ENCODE measurements around the gene POLR1H. TPM values are rescaled to one million over a fixed set of nuclear protein-coding genes. Genes with fewer than 3 reads are reported as not detected.

The POLR1H gene
- polyA plus RNA-seq, 1 donor from 2014 or later, result 51.4 TPM

DNA sequence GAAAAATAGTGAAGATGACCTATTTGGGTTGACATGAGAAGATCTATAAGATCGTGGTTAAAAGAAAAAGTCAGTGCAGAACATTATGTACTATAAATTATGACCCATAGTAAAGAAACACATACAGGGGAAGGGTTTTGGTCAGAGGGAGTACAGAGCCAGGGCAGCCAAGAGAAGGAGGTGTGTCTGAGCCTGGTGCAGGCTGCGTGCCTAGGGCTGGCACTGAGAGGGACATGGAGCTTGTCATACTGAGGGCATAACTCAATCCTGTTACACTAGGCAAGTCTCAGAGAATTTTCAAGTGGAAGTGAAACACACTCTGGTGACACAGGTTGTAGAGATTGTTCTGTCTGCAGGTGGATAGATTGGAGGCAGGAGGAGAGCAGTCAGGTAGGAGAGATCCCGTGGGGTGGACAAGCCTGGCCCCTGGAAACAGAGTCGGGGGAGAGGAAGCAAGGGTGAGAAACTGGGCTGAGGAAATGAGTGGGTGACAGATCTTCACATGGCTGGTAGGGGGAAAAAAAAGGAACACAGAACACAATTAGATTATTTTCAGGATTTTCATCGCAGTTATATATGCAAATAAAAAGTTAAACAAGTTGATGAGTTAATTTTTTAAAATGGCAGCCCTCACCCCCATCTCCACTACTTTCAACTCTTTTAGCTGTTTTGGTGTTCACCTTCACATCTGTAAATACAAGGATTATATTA lies 33.0 kb downstream of the POLR1H start:
- no peaks in the 10 kb centered on the region for H3K9me3 ChIP-seq (ENCODE audit: low read length)
- peaks cover 32% of the 10 kb centered on the region for H3K27me3 ChIP-seq (ENCODE audit: insufficient read depth, low read depth, low read length)
- no peaks in the 10 kb centered on the region for H3F3A ChIP-seq (ENCODE audit: insufficient read depth, low read length, poor library complexity, severe bottlenecking)
- no peak overlapping the region for H3K4me3 ChIP-seq (ENCODE audit: low read length)
- H2AFZ ChIP-seq (ENCODE audit: low read depth, low read length), result no peak overlapping the region
- H3K79me2 ChIP-seq (replicated peaks; ENCODE audit: insufficient read depth, low read length), result no peaks in the 10 kb centered on the region
- H3K4me2 ChIP-seq (ENCODE audit: low read length), result no peak overlapping the region
- no peak overlapping the region for H3K9ac ChIP-seq (ENCODE audit: low read length)
- no peak for TF ChIP-seq POLR2AphosphoS5 (IDR thresholded peaks at IDR 0.05)
- TF ChIP-seq, protein P1, sequence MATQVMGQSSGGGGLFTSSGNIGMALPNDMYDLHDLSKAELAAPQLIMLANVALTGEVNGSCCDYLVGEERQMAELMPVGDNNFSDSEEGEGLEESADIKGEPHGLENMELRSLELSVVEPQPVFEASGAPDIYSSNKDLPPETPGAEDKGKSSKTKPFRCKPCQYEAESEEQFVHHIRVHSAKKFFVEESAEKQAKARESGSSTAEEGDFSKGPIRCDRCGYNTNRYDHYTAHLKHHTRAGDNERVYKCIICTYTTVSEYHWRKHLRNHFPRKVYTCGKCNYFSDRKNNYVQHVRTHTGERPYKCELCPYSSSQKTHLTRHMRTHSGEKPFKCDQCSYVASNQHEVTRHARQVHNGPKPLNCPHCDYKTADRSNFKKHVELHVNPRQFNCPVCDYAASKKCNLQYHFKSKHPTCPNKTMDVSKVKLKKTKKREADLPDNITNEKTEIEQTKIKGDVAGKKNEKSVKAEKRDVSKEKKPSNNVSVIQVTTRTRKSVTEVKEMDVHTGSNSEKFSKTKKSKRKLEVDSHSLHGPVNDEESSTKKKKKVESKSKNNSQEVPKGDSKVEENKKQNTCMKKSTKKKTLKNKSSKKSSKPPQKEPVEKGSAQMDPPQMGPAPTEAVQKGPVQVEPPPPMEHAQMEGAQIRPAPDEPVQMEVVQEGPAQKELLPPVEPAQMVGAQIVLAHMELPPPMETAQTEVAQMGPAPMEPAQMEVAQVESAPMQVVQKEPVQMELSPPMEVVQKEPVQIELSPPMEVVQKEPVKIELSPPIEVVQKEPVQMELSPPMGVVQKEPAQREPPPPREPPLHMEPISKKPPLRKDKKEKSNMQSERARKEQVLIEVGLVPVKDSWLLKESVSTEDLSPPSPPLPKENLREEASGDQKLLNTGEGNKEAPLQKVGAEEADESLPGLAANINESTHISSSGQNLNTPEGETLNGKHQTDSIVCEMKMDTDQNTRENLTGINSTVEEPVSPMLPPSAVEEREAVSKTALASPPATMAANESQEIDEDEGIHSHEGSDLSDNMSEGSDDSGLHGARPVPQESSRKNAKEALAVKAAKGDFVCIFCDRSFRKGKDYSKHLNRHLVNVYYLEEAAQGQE (IDR thresholded peaks at IDR 0.05; ENCODE audit: borderline replicate concordance), result no peak
- no peak for TF ChIP-seq TAF1 (IDR thresholded peaks at IDR 0.05; ENCODE audit: low read depth)
- TF ChIP-seq, protein P2, sequence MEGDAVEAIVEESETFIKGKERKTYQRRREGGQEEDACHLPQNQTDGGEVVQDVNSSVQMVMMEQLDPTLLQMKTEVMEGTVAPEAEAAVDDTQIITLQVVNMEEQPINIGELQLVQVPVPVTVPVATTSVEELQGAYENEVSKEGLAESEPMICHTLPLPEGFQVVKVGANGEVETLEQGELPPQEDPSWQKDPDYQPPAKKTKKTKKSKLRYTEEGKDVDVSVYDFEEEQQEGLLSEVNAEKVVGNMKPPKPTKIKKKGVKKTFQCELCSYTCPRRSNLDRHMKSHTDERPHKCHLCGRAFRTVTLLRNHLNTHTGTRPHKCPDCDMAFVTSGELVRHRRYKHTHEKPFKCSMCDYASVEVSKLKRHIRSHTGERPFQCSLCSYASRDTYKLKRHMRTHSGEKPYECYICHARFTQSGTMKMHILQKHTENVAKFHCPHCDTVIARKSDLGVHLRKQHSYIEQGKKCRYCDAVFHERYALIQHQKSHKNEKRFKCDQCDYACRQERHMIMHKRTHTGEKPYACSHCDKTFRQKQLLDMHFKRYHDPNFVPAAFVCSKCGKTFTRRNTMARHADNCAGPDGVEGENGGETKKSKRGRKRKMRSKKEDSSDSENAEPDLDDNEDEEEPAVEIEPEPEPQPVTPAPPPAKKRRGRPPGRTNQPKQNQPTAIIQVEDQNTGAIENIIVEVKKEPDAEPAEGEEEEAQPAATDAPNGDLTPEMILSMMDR (IDR thresholded peaks at IDR 0.05; ENCODE audit: poor library complexity, severe bottlenecking), result no peak
- no peak for TF ChIP-seq RAD21 (conservative IDR thresholded peaks at IDR 0.05)
- no peak for TF ChIP-seq EP300 (conservative IDR thresholded peaks at IDR 0.05; ENCODE audit: poor library complexity, severe bottlenecking)
- TF ChIP-seq SMC3 (conservative IDR thresholded peaks at IDR 0.05; ENCODE audit: poor library complexity), result no peak
- no peak for TF ChIP-seq MXI1 (conservative IDR thresholded peaks at IDR 0.05; ENCODE audit: poor library complexity, severe bottlenecking)
- no peak for TF ChIP-seq EZH2 (IDR thresholded peaks at IDR 0.05; ENCODE audit: borderline replicate concordance, insufficient read depth, low read length, poor library complexity, severe bottlenecking)
- H3K9me2 ChIP-seq (ENCODE audit: insufficient read depth, low read length), result no peaks in the 10 kb centered on the region
- H3K36me3 ChIP-seq (ENCODE audit: insufficient read depth, low read length), result no peaks in the 10 kb centered on the region
- no peak overlapping the region for H3K27ac ChIP-seq (ENCODE audit: low read length)
- no peaks in the 10 kb centered on the region for H4K20me1 ChIP-seq (ENCODE audit: insufficient read depth)

DNA sequence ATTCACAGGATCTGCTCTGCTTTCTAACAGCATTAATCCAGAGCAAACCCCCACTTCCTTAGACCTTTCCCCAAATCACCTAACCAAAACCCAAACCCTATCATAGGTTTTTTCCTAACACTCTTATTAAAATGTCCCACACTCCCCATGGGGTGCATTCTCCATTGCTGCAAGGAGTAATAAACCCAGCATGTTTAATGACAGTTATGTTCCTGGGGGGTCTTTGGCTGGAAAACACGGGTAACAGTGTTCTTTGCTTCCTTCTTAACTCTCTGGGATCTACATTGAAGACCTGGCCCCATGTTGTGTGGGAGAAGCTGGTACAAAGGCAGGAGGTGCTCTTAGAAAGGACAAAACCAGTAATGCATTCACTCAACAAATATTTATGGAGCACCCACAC lies 35.8 kb downstream of the POLR1H start:
- no peak overlapping the region for H3K9ac ChIP-seq (ENCODE audit: low read length)
- H3K79me2 ChIP-seq (replicated peaks; ENCODE audit: insufficient read depth, low read length), result no peaks in the 10 kb centered on the region
- no peak overlapping the region for H3K4me3 ChIP-seq (ENCODE audit: low read length)
- H3F3A ChIP-seq (ENCODE audit: insufficient read depth, low read length, poor library complexity, severe bottlenecking), result no peaks in the 10 kb centered on the region
- H2AFZ ChIP-seq (ENCODE audit: low read depth, low read length), result no peak overlapping the region
- H4K20me1 ChIP-seq (ENCODE audit: insufficient read depth), result no peaks in the 10 kb centered on the region
- H3K9me2 ChIP-seq (ENCODE audit: insufficient read depth, low read length), result no peaks in the 10 kb centered on the region
- H3K9me3 ChIP-seq (ENCODE audit: low read length), result no peaks in the 10 kb centered on the region
- H3K27ac ChIP-seq (ENCODE audit: low read length), result no peak overlapping the region
- no peaks in the 10 kb centered on the region for H3K36me3 ChIP-seq (ENCODE audit: insufficient read depth, low read length)
- TF ChIP-seq SMC3 (conservative IDR thresholded peaks at IDR 0.05; ENCODE audit: poor library complexity), result no peak
- no peak for TF ChIP-seq RAD21 (conservative IDR thresholded peaks at IDR 0.05)
- TF ChIP-seq, protein P1 (IDR thresholded peaks at IDR 0.05; ENCODE audit: borderline replicate concordance), result no peak
- no peak for TF ChIP-seq MXI1 (conservative IDR thresholded peaks at IDR 0.05; ENCODE audit: poor library complexity, severe bottlenecking)
- TF ChIP-seq TAF1 (IDR thresholded peaks at IDR 0.05; ENCODE audit: low read depth), result no peak
- no peak for TF ChIP-seq EP300 (conservative IDR thresholded peaks at IDR 0.05; ENCODE audit: poor library complexity, severe bottlenecking)
- no peak for TF ChIP-seq POLR2AphosphoS5 (IDR thresholded peaks at IDR 0.05)
- TF ChIP-seq, protein P2 (IDR thresholded peaks at IDR 0.05; ENCODE audit: poor library complexity, severe bottlenecking), result no peak
- H3K4me2 ChIP-seq (ENCODE audit: low read length), result no peak overlapping the region
- H3K27me3 ChIP-seq (ENCODE audit: insufficient read depth, low read depth, low read length), result peaks cover 52% of the 10 kb centered on the region
